Measurements from ENCODE around the gene FUT6. TPM values are rescaled to one million over a fixed set of nuclear protein-coding genes. Genes with fewer than 3 reads are reported as not detected.

FUT6 gene
- total and polyA plus RNA-seq, 5 donors, result not detected

Other genes starting within 250 kb of the FUT6 start
- 10 to 100 TPM; 53.3 to 68.8 (median 63.1) TPM for gene SAFB2, start 216.9 kb downstream of the FUT6 start, total RNA-seq
- gene SAFB2, start 216.9 kb downstream of the FUT6 start, polyA plus RNA-seq, result 43.6 TPM
- gene SAFB, start 216.6 kb downstream of the FUT6 start, total RNA-seq, result 10 to 100 TPM; 50.5 to 65.0 (median 61.8) TPM
- 48.4 TPM for gene SAFB, start 216.6 kb downstream of the FUT6 start, polyA plus RNA-seq
- gene MICOS13, start 159.2 kb downstream of the FUT6 start, total RNA-seq, result 100 to 1,000 TPM; 132 to 175 (median 149) TPM
- gene MICOS13, start 159.2 kb downstream of the FUT6 start, polyA plus RNA-seq, result 296 TPM
- 1 to 10 TPM; 4.3 to 7.1 (median 6.8) TPM for gene HSD11B1L, start 158.7 kb downstream of the FUT6 start, total RNA-seq
- gene HSD11B1L, start 158.7 kb downstream of the FUT6 start, polyA plus RNA-seq, result 9.8 TPM
- 100 to 1,000 TPM; 451 to 525 (median 478) TPM for gene RPL36, start 149.4 kb downstream of the FUT6 start, total RNA-seq
- 727 TPM for gene RPL36, start 149.4 kb downstream of the FUT6 start, polyA plus RNA-seq
- 10 to 100 TPM; 55.4 to 66.2 (median 59.3) TPM for gene LONP1, start 119.6 kb downstream of the FUT6 start, total RNA-seq
- gene LONP1, start 119.6 kb downstream of the FUT6 start, polyA plus RNA-seq, result 60.3 TPM
- not detected for gene CATSPERD, start 119.1 kb downstream of the FUT6 start, total RNA-seq
- gene CATSPERD, start 119.1 kb downstream of the FUT6 start, polyA plus RNA-seq, result not detected
- gene PRR22, start 55.0 kb downstream of the FUT6 start, total RNA-seq, result 1 to 10 TPM in 2 of 4 donors, under 1 TPM in 2; 0.74 to 1.7 (median 1.2) TPM
- gene PRR22, start 55.0 kb downstream of the FUT6 start, polyA plus RNA-seq, result 0.84 TPM
- 10 to 100 TPM; 16.0 to 27.3 (median 19.7) TPM for gene DUS3L, start 48.5 kb downstream of the FUT6 start, total RNA-seq
- 15.5 TPM for gene DUS3L, start 48.5 kb downstream of the FUT6 start, polyA plus RNA-seq
- 10 to 100 TPM; 31.6 to 57.1 (median 52.5) TPM for gene NRTN, start 34.6 kb downstream of the FUT6 start, total RNA-seq
- gene NRTN, start 34.6 kb downstream of the FUT6 start, polyA plus RNA-seq, result 31.7 TPM
- gene FUT3, start 11.7 kb upstream of the FUT6 start, total RNA-seq, result not detected
- not detected for gene FUT3, start 11.7 kb upstream of the FUT6 start, polyA plus RNA-seq
- gene FUT5, start 30.8 kb upstream of the FUT6 start, total RNA-seq, result not detected
- not detected for gene FUT5, start 30.8 kb upstream of the FUT6 start, polyA plus RNA-seq
- 100 to 1,000 TPM; 515 to 756 (median 624) TPM for gene NDUFA11, start 64.1 kb upstream of the FUT6 start, total RNA-seq
- 1,214 TPM for gene NDUFA11, start 64.1 kb upstream of the FUT6 start, polyA plus RNA-seq
- gene VMAC, start 65.2 kb upstream of the FUT6 start, total RNA-seq, result 1 to 10 TPM; 1.9 to 5.8 (median 3.8) TPM
- 3.6 TPM for gene VMAC, start 65.2 kb upstream of the FUT6 start, polyA plus RNA-seq
- 10 to 100 TPM in 2 of 4 donors, 1 to 10 TPM in 2; 8.9 to 14.2 (median 9.9) TPM for gene CAPS, start 74.6 kb upstream of the FUT6 start, total RNA-seq
- 7.1 TPM for gene CAPS, start 74.6 kb upstream of the FUT6 start, polyA plus RNA-seq
- gene RANBP3, start 138.4 kb upstream of the FUT6 start, total RNA-seq, result 10 to 100 TPM; 54.8 to 73.8 (median 67.7) TPM
- gene RANBP3, start 138.4 kb upstream of the FUT6 start, polyA plus RNA-seq, result 49.6 TPM

All from right cardiac atrium (tissue), 5 donors.